Activated T-cell treated with anti-CD3 and anti-CD28 coated beads, Interleukin-2, amount 50 U/mL, for 4 hours (primary cell): ENCODE data around the gene CTRL. TPM values are rescaled to one million over a fixed set of nuclear protein-coding genes. Genes with fewer than 3 reads are reported as not detected.
"Not testable (repeated sequence)": the region's sequence is repeated elsewhere in the genome, so short reads cannot be mapped to it uniquely, and the experiment has no call there.

Source experiments
- ATAC-seq, 2 donors: fragments of 200-7000 bp; cut with Tn5 transposase; one replicate each; pipeline ENCODE4 v1.10.0; 2021
- DNase-seq: peaks from one replicate; pipeline ENCODE4 v3.0.0-alpha.2; 2020
- H3K27me3 Mint-ChIP-seq: one replicate; pipeline ENCODE4 v1.8.0; 2021; ENCODE audit warnings: low read depth, mixed read lengths
- H3K36me3 Mint-ChIP-seq: one replicate; pipeline ENCODE4 v1.8.0; 2022; ENCODE audit warnings: mixed read lengths; ENCODE audit not compliant: insufficient read depth
- H3K4me1 Mint-ChIP-seq: one replicate; pipeline ENCODE4 v1.8.0; 2021; ENCODE audit warnings: low read depth, mixed read lengths
- H3K4me3 Mint-ChIP-seq: one replicate; pipeline ENCODE4 v1.8.0; 2021; ENCODE audit warnings: mild to moderate bottlenecking, moderate library complexity, mixed read lengths
- H3K9me3 Mint-ChIP-seq: one replicate; pipeline ENCODE4 v1.8.0; 2021; ENCODE audit warnings: mixed read lengths
- total RNA-seq, 3 donors: library from RNA; stranded (reverse); gene quantifications; one replicate each; pipeline ENCODE4 v1.2.1, GENCODE V29; 2021

The CTRL gene
- total RNA-seq, 3 donors from 2014 or later: 7.8 to 10.4 (median 8.8) TPM

DNA sequence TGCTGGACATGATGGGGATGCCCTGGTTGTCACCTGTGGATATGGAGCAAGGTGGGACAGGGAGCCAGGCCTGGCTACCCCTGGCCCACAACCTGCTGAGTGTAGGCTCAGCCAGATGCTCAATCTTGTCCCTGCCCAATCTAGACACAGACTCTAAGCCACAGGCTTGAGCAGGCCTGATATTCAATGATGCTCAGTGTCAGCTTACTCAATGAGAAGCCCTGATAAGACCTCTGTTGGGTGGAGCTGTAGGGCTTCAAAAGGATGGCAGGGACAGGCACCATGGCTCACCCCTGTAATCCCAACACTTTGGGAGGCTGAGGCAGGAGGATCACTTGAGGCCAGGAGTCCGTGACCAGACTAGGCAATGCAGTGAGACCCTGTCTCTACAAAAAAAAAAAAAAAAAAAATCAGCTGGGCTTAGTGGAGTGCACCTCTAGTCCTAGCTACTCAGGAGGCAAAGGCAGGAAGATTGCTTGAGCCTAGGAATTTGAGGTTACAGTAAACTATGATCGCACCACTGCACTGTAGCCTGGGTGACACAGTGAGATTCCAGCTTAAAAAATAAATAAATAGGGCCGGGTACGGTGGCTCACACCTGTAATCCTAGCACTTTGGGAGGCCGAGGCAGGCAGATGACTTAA is 8.9 kb upstream of the CTRL start:
- Mint-ChIP-seq H3K4me3 (no peak overlapping the region), H3K9me3 (no peaks in the 10 kb centered on the region), H3K27me3 (no peaks in the 10 kb centered on the region), H3K4me1 (peaks cover 30% of the 10 kb centered on the region), H3K36me3 (peaks cover 6% of the 10 kb centered on the region)
- no peak for ATAC-seq
- DNase-seq: no peak

DNA sequence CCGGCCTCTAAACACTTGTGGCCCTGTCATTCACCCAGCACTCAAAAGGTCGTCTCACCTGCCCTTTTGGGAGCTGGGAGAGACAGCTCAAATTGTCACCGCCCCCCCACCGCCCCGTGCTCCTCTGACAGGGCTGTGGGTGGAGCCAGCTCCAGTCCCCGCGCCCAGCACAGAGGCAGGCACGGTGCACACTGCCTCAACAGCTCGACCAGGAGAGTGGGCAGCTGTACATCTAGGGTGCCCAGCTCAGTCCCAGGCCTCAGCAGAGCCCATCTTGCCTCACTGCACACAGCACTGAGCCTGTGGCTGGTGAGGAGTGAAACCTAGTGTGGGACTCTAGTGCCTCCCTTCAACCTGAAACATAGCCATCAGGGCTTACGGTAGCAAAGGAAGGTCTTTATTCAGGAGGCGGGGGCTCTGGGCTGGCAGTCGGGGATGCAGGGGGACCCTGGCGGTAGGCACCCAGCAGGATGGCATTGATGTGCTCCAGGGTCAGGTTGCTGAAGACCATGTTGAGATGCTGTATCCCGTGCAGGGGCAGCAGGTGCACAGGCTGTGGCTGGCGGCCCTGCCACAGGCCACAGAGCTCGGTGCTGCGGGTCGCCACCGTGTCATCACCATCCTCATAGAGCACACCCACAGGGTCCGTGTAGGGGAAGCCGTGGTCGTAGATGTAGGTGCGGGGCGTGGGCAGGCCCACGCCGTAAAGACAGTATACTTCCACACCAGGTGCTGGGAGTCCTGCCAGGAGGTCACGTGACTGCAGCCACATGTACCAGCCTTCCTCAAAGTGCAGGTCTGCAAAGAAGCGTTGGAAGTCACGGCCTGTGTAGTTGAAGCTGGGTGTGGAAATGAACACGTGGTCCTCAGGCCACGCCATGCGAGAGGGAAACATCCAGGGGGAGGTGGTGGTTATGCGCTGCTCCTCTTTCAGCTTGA is 8.1 kb upstream of the CTRL start:
- Mint-ChIP-seq H3K27me3 (no peaks in the 10 kb centered on the region), H3K36me3 (peaks cover 11% of the 10 kb centered on the region), H3K9me3 (no peaks in the 10 kb centered on the region), H3K4me1 (peaks cover 38% of the 10 kb centered on the region), H3K4me3 (no peak overlapping the region)
- ATAC-seq: no peak
- peak; percentile 42 for DNase-seq

GRCh38 chr16:67937713-67938112 is 6.1 kb upstream of the CTRL start:
- DNase-seq, H3K27me3 Mint-ChIP-seq, H3K4me3 Mint-ChIP-seq, ATAC-seq, H3K9me3 Mint-ChIP-seq: not testable (repeated sequence)
- Mint-ChIP-seq H3K4me1 (peaks cover 43% of the 10 kb centered on the region), H3K36me3 (peaks cover 19% of the 10 kb centered on the region)

GRCh38 chr16:67936880-67937605 is 5.4 kb upstream of the CTRL start:
- H3K36me3 Mint-ChIP-seq: peaks cover 17% of the 10 kb centered on the region
- no peaks in the 10 kb centered on the region for H3K9me3 Mint-ChIP-seq
- H3K4me3 Mint-ChIP-seq: peak overlapping the region; percentile 99
- peak; percentile 66 for DNase-seq
- H3K4me1 Mint-ChIP-seq: peaks cover 41% of the 10 kb centered on the region
- ATAC-seq: peak; percentile 63 to 64
- H3K27me3 Mint-ChIP-seq: no peaks in the 10 kb centered on the region

GRCh38 chr16:67936124-67936879 is 4.6 kb upstream of the CTRL start, which contains the start of gene PSMB10:
Gene PSMB10 (minus strand): TSS chr16:67936850. CDS start chr16:67936749, 101 bp downstream.
- no peak for DNase-seq
- H3K4me3 Mint-ChIP-seq: peak within 1 kb of the TSS; percentile 99
- no peaks in the 10 kb centered on the region for H3K9me3 Mint-ChIP-seq
- peaks cover 34% of the 10 kb centered on the region for H3K4me1 Mint-ChIP-seq
- no peaks in the 10 kb centered on the region for H3K27me3 Mint-ChIP-seq
- ATAC-seq: peak; percentile 4 to 8
- peaks cover 17% of the 10 kb centered on the region for H3K36me3 Mint-ChIP-seq

- H3K4me3 Mint-ChIP-seq: peak overlapping the region; percentile 99
Measured at GRCh38 chr16:67935402-67936123, 3.9 kb upstream of the CTRL start.

GRCh38 chr16:67935101-67935401 is 3.4 kb upstream of the CTRL start:
- H3K36me3 Mint-ChIP-seq: peaks cover 17% of the 10 kb centered on the region
- no peaks in the 10 kb centered on the region for H3K9me3 Mint-ChIP-seq
- ATAC-seq (no peak), DNase-seq (no peak)
- peaks cover 27% of the 10 kb centered on the region for H3K4me1 Mint-ChIP-seq
- H3K27me3 Mint-ChIP-seq: no peaks in the 10 kb centered on the region
- peak overlapping the region; percentile 99 for H3K4me3 Mint-ChIP-seq

More at GRCh38 chr16:67935402-67936123, 3.9 kb upstream of the CTRL start:
- ATAC-seq (peak; percentile 91 to 92), DNase-seq (peak; percentile 93)
- H3K4me1 Mint-ChIP-seq: peaks cover 32% of the 10 kb centered on the region
- H3K27me3 Mint-ChIP-seq: no peaks in the 10 kb centered on the region
- H3K9me3 Mint-ChIP-seq: no peaks in the 10 kb centered on the region
- peaks cover 17% of the 10 kb centered on the region for H3K36me3 Mint-ChIP-seq

DNA sequence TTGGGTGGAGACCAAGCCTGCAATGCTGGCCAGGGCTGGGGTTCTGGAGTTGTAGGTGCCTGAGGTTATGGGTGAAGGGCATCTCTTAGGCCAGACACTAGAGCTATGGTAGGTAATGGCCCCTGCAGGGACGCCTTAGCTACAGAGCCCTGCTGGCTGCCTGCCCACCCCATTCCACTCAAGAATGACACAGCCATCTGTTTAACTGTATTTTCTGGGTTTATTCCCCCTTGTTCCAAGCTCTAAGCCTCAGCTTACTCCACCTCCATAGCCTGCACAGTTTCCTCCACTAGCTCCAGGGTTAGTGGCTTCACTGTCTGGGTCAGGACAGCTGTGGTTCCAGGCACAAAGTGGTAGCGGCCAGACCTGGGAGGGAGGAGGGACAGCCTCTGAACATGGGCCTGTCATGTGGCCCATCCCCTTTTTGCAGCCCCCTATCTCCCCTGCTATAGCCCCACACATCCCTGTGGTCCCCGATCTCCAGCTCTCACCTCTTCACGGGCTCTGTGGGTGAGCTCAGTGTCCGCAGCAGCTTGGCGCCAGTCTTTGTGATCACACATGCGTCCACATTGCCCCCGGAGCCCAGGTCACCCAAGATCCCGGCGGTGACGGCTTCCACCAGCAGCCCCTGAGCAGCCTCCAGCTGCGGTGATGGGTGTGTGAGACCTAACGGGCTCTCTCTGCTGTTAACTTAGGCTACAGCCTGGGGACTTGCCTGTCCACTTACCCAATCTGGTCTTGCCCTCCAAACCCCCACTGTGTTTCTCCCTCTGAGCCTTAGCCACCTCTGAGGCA is 2.8 kb upstream of the CTRL start:
- Mint-ChIP-seq H3K36me3 (peaks cover 17% of the 10 kb centered on the region), H3K4me3 (peak overlapping the region; percentile 99), H3K9me3 (no peaks in the 10 kb centered on the region), H3K27me3 (no peaks in the 10 kb centered on the region), H3K4me1 (peaks cover 21% of the 10 kb centered on the region)
- ATAC-seq (no peak), DNase-seq (no peak)

DNA sequence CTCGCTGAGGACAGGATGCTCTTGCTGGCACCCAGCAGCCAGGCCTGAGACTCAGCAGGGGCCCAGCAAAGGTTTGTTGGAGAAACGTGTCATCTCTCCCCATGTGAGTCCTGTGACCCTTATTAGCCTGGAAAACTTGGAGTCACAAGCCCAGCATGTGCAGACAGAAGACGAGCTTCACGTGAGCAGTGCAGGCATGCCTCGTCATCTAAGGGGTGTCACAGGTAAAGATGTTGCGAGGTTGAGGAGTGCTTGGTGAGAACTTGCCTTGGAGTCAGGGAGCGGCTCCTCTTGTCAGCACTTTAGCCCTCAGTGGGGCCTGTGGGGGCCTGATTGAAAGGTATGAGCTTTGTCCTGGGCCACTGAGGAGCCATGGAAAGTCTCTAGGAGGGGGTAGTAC is 2.1 kb upstream of the CTRL start:
- H3K27me3 Mint-ChIP-seq: no peaks in the 10 kb centered on the region
- H3K4me3 Mint-ChIP-seq: peak overlapping the region; percentile 39
- ATAC-seq (no peak), DNase-seq (no peak)
- H3K4me1 Mint-ChIP-seq: peaks cover 20% of the 10 kb centered on the region
- no peaks in the 10 kb centered on the region for H3K9me3 Mint-ChIP-seq
- H3K36me3 Mint-ChIP-seq: peaks cover 17% of the 10 kb centered on the region

GRCh38 chr16:67932462-67932840 is 789 bp upstream of the CTRL start:
- Mint-ChIP-seq H3K4me3 (no peak overlapping the region), H3K4me1 (peaks cover 22% of the 10 kb centered on the region), H3K9me3 (no peaks in the 10 kb centered on the region), H3K36me3 (peaks cover 17% of the 10 kb centered on the region), H3K27me3 (no peaks in the 10 kb centered on the region)
- DNase-seq (no peak), ATAC-seq (no peak)

GRCh38 chr16:67930678-67931211 is 917 bp downstream of the CTRL start:
- Mint-ChIP-seq H3K36me3 (peaks cover 15% of the 10 kb centered on the region), H3K4me1 (peaks cover 16% of the 10 kb centered on the region), H3K9me3 (no peaks in the 10 kb centered on the region), H3K27me3 (no peaks in the 10 kb centered on the region), H3K4me3 (no peak overlapping the region)
- no peak for DNase-seq
- ATAC-seq: no peak

DNA sequence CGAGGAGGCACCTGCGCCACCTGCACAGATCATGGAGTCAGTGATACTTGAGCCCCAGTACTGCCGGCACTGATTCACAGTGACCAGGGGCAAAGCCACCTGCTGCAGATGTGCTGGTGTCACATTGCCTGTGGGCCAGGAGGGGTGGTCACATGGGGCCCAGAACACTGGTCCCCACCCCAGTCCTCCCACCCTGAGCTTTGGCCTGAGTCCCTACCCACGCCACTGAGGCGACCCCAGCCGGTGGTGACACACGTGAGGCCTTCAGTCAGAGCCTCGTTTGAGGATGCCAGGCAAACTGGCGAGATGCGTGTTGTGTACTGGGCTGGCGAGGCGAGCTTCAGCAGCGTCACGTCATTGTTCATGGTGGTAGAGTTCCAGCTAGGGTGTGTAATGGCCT is 1.5 kb downstream of the CTRL start:
- ATAC-seq: no peak
- Mint-ChIP-seq H3K36me3 (peaks cover 9% of the 10 kb centered on the region), H3K4me3 (no peak overlapping the region)

More for the DNA sequence above, 1.5 kb downstream of the CTRL start:
- Mint-ChIP-seq H3K4me1 (peaks cover 14% of the 10 kb centered on the region), H3K27me3 (no peaks in the 10 kb centered on the region), H3K9me3 (no peaks in the 10 kb centered on the region)
- DNase-seq: no peak
